ENCODE results near the gene SLC6A17.

- TF ChIP-seq CTCF (IDR thresholded peaks at IDR 0.05; ENCODE audit: insufficient read depth, low read length): no peak
- no peak for TF ChIP-seq POLR2AphosphoS5 (IDR thresholded peaks at IDR 0.05; ENCODE audit: low read depth)
- TF ChIP-seq SPI1 (IDR thresholded peaks at IDR 0.05; ENCODE audit: borderline replicate concordance, low read depth): no peak
- no peak for TF ChIP-seq REST (IDR thresholded peaks at IDR 0.05; ENCODE audit: insufficient replicate concordance, low read depth)
- no peak for TF ChIP-seq GABPA (IDR thresholded peaks at IDR 0.05; ENCODE audit: low read depth)
Measured at GRCh38 chr1:110165761-110166231, 15.5 kb downstream of the SLC6A17 start.
